ENCODE measurements around the gene ADGRB3. TPM values are rescaled to one million over a fixed set of nuclear protein-coding genes. Genes with fewer than 3 reads are reported as not detected.

The ADGRB3 gene
- total RNA-seq, 1 experiment from 2014 or later: 0.11 TPM

GRCh38 chr6:69135927-69136326 is 500.8 kb downstream of the ADGRB3 start:
- CTCF ChIA-PET: no interaction called here
- Histone ChIP-seq H3F3A (ENCODE audit: low read length, unreplicated experiment) (no peaks in the 10 kb centered on the region), H3K27ac (ENCODE audit: low read length) (no peak overlapping the region), H3K4me2 (ENCODE audit: low read length) (no peak overlapping the region), H3K4me3 (ENCODE audit: low read length) (no peak overlapping the region), H3K79me2 (ENCODE audit: low read length) (no peaks in the 10 kb centered on the region), H4K20me1 (ENCODE audit: low read length) (no peaks in the 10 kb centered on the region), H3K36me3 (ENCODE audit: low read depth, low read length) (no peaks in the 10 kb centered on the region), H3K4me1 (ENCODE audit: insufficient read depth, low read length) (no peaks in the 10 kb centered on the region), H3K27me3 (ENCODE audit: low read length) (no peaks in the 10 kb centered on the region), H3K9me2 (replicated peaks; ENCODE audit: low read length) (no peaks in the 10 kb centered on the region), H2AFZ (ENCODE audit: low read length) (no peak overlapping the region), H3K9me3 (ENCODE audit: low read length) (no peaks in the 10 kb centered on the region), H3K9ac (ENCODE audit: low read length) (no peak overlapping the region)
- no TSS peak for BruUV-seq (replicated peaks)
- ATAC-seq: no peak
- DNase-seq: no peak
- POLR2A ChIA-PET (ENCODE audit: unreplicated experiment): no interaction called here
- TF ChIP-seq, protein P1, sequence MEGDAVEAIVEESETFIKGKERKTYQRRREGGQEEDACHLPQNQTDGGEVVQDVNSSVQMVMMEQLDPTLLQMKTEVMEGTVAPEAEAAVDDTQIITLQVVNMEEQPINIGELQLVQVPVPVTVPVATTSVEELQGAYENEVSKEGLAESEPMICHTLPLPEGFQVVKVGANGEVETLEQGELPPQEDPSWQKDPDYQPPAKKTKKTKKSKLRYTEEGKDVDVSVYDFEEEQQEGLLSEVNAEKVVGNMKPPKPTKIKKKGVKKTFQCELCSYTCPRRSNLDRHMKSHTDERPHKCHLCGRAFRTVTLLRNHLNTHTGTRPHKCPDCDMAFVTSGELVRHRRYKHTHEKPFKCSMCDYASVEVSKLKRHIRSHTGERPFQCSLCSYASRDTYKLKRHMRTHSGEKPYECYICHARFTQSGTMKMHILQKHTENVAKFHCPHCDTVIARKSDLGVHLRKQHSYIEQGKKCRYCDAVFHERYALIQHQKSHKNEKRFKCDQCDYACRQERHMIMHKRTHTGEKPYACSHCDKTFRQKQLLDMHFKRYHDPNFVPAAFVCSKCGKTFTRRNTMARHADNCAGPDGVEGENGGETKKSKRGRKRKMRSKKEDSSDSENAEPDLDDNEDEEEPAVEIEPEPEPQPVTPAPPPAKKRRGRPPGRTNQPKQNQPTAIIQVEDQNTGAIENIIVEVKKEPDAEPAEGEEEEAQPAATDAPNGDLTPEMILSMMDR (conservative IDR thresholded peaks at IDR 0.05; ENCODE audit: low read depth, low read length): no peak
- TF ChIP-seq EZH2 (IDR thresholded peaks at IDR 0.05; ENCODE audit: low read length, unreplicated experiment) (no peak), EZH2phosphoT487 (IDR thresholded peaks at IDR 0.05; ENCODE audit: borderline replicate concordance, low read length) (no peak)
- intact Hi-C loops (cut with micrococcal nuclease): no loop called here

DNA sequence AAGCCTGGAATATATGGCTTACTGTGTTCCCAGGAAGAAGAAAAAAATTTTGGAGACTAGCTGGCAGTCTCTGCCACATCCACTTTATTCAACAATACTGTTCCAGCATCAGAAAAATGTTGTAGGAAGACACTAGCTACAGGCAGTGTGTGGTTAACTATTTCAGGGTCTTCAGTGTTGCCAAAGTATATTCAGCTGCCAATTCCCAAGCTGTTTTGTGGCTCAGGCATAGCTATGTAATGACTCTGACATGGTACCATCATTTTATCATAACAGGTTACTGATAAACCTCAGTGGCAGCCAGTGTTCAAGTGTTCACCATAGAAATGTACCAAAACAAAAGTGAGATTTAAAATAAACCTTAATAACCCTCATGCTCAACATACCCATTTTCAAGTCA is 503.1 kb downstream of the ADGRB3 start:
- Histone ChIP-seq H3K36me3 (ENCODE audit: low read depth, low read length) (no peaks in the 10 kb centered on the region), H3K4me3 (ENCODE audit: low read length) (no peak overlapping the region), H3F3A (ENCODE audit: low read length, unreplicated experiment) (no peaks in the 10 kb centered on the region), H3K9me3 (ENCODE audit: low read length) (no peaks in the 10 kb centered on the region), H3K27me3 (ENCODE audit: low read length) (no peaks in the 10 kb centered on the region), H3K4me1 (ENCODE audit: insufficient read depth, low read length) (no peaks in the 10 kb centered on the region), H4K20me1 (ENCODE audit: low read length) (no peaks in the 10 kb centered on the region), H3K9me2 (replicated peaks; ENCODE audit: low read length) (no peaks in the 10 kb centered on the region), H3K27ac (ENCODE audit: low read length) (no peak overlapping the region), H3K4me2 (ENCODE audit: low read length) (no peak overlapping the region), H3K9ac (ENCODE audit: low read length) (no peak overlapping the region), H2AFZ (ENCODE audit: low read length) (no peak overlapping the region), H3K79me2 (ENCODE audit: low read length) (no peaks in the 10 kb centered on the region)
- DNase-seq (no peak), ATAC-seq (no peak)
- TF ChIP-seq, protein P1 (conservative IDR thresholded peaks at IDR 0.05; ENCODE audit: low read depth, low read length): no peak
- no peak for TF ChIP-seq EZH2phosphoT487 (IDR thresholded peaks at IDR 0.05; ENCODE audit: borderline replicate concordance, low read length)
- ChIA-PET CTCF (no interaction called here), POLR2A (ENCODE audit: unreplicated experiment) (no interaction called here)
- intact Hi-C loops (cut with micrococcal nuclease): no loop called here
- no TSS peak for BruUV-seq (replicated peaks)

- Histone ChIP-seq H3K36me3 (ENCODE audit: low read depth, low read length) (no peaks in the 10 kb centered on the region), H3K79me2 (ENCODE audit: low read length) (no peaks in the 10 kb centered on the region), H3K9me3 (ENCODE audit: low read length) (no peaks in the 10 kb centered on the region), H3K4me1 (ENCODE audit: insufficient read depth, low read length) (no peaks in the 10 kb centered on the region), H3K4me2 (ENCODE audit: low read length) (no peak overlapping the region), H3K4me3 (ENCODE audit: low read length) (no peak overlapping the region), H2AFZ (ENCODE audit: low read length) (no peak overlapping the region), H3F3A (ENCODE audit: low read length, unreplicated experiment) (no peaks in the 10 kb centered on the region), H4K20me1 (ENCODE audit: low read length) (no peaks in the 10 kb centered on the region), H3K27ac (ENCODE audit: low read length) (no peak overlapping the region), H3K9me2 (replicated peaks; ENCODE audit: low read length) (no peaks in the 10 kb centered on the region), H3K27me3 (ENCODE audit: low read length) (no peaks in the 10 kb centered on the region), H3K9ac (ENCODE audit: low read length) (no peak overlapping the region)
- no peak for TF ChIP-seq EZH2 (IDR thresholded peaks at IDR 0.05; ENCODE audit: low read length, unreplicated experiment)
- CTCF ChIA-PET: no interaction called here
- ATAC-seq: no peak
- intact Hi-C loops (cut with micrococcal nuclease): no loop called here
- POLR2A ChIA-PET (ENCODE audit: unreplicated experiment): no interaction called here
- no peak for DNase-seq
- BruUV-seq (replicated peaks): no TSS peak
These were observed 503.9 kb downstream of the ADGRB3 start for GRCh38 chr6:69138893-69139494.
